Cardiac fibroblast (primary cell): ENCODE data around the gene DYNC1I2.
"Not testable (repeated sequence)": the region's sequence is repeated elsewhere in the genome, so short reads cannot be mapped to it uniquely, and the experiment has no call there.

Experiments
- DNase-seq, 2 donors: peaks; one replicate each; pipeline versions ENCODE4 v3.0.0 to v3.0.0-alpha.2; 2010; ENCODE audit warnings: low read depth in 2 of 2
- H3K4me3 ChIP-seq, 2 donors: replicated peaks in 1 of 2; 1 replicate in 1 of 2; 2 replicates in 1 of 2; pipeline ENCODE4 v1.5.1; 2011; ENCODE audit warnings: low read depth in 2 of 2, low read length in 2 of 2, mild to moderate bottlenecking in 2 of 2, moderate library complexity in 1 of 2
- CTCF ChIP-seq: IDR thresholded peaks from one replicate; pipeline ENCODE4 v1.5.1; 2011; ENCODE audit warnings: low read depth, mild to moderate bottlenecking, low read length, inconsistent platforms

DYNC1I2 gene

GRCh38 chr2:171772373-171772772 is 85.1 kb downstream of the DYNC1I2 start:
- TF ChIP-seq CTCF: no peak
- DNase-seq: no peak
- no peak overlapping the region for H3K4me3 ChIP-seq

- DNase-seq: not testable (repeated sequence)
Measured at GRCh38 chr2:171774581-171774980, 87.3 kb downstream of the DYNC1I2 start.

GRCh38 chr2:171778515-171778914 is 91.2 kb downstream of the DYNC1I2 start:
- H3K4me3 ChIP-seq: no peak overlapping the region
- no peak for TF ChIP-seq CTCF
- DNase-seq: no peak

More at GRCh38 chr2:171774581-171774980, 87.3 kb downstream of the DYNC1I2 start:
- H3K4me3 ChIP-seq: not testable (repeated sequence)

GRCh38 chr2:171785450-171785849 is 98.2 kb downstream of the DYNC1I2 start:
- no peak for DNase-seq
- no peak overlapping the region for H3K4me3 ChIP-seq
- no peak for TF ChIP-seq CTCF

GRCh38 chr2:171787333-171788072 is 100.2 kb downstream of the DYNC1I2 start:
- no peak for DNase-seq
- no peak for TF ChIP-seq CTCF
- H3K4me3 ChIP-seq: no peak overlapping the region

GRCh38 chr2:171788316-171788993 is 101.2 kb downstream of the DYNC1I2 start:
- TF ChIP-seq CTCF: no peak
- H3K4me3 ChIP-seq: no peak overlapping the region
- DNase-seq: no peak

GRCh38 chr2:171789956-171790355 is 102.7 kb downstream of the DYNC1I2 start:
- H3K4me3 ChIP-seq: no peak overlapping the region
- no peak for TF ChIP-seq CTCF
- no peak for DNase-seq
